ENCODE measurements around the gene TBCD.

The TBCD gene

GRCh38 chr17:82843904-82844680 lies 92.2 kb downstream of the TBCD start:
- TF ChIP-seq CTCF (IDR thresholded peaks at IDR 0.05; ENCODE audit: insufficient read depth, missing control alignments), result no peak
- FAIRE-seq, result no peak
- no peak for DNase-seq (ENCODE audit: insufficient read length, low spot score)

GRCh38 chr17:82844796-82845162 lies 92.9 kb downstream of the TBCD start:
- no peak for TF ChIP-seq CTCF (IDR thresholded peaks at IDR 0.05; ENCODE audit: insufficient read depth, missing control alignments)
- no peak for FAIRE-seq
- no peak for DNase-seq (ENCODE audit: insufficient read length, low spot score)

GRCh38 chr17:82845163-82845807 lies 93.4 kb downstream of the TBCD start:
- no peak for DNase-seq (ENCODE audit: insufficient read length, low spot score)
- no peak for TF ChIP-seq CTCF (IDR thresholded peaks at IDR 0.05; ENCODE audit: insufficient read depth, missing control alignments)
- no peak for FAIRE-seq

GRCh38 chr17:82846061-82846691 lies 94.3 kb downstream of the TBCD start:
- DNase-seq (ENCODE audit: insufficient read length, low spot score), result no peak
- no peak for FAIRE-seq
- TF ChIP-seq CTCF (IDR thresholded peaks at IDR 0.05; ENCODE audit: insufficient read depth, missing control alignments), result no peak

GRCh38 chr17:82848022-82848592 lies 96.2 kb downstream of the TBCD start:
- no peak for DNase-seq (ENCODE audit: insufficient read length, low spot score)
- FAIRE-seq, result no peak
- no peak for TF ChIP-seq CTCF (IDR thresholded peaks at IDR 0.05; ENCODE audit: insufficient read depth, missing control alignments)

GRCh38 chr17:82849076-82849945 lies 97.4 kb downstream of the TBCD start:
- no peak for TF ChIP-seq CTCF (IDR thresholded peaks at IDR 0.05; ENCODE audit: insufficient read depth, missing control alignments)
- DNase-seq (ENCODE audit: insufficient read length, low spot score) (no peak), FAIRE-seq (no peak)

All from D721Med (cell line).